SK-N-MC (cell line): ENCODE data around the gene SKAP2.

Source experiments
- EZH2 ChIP-seq: fragments of 200-600 bp; sonication (generic); IDR thresholded peaks from one replicate; pipeline ENCODE4 v1.6.1; 2017; ENCODE audit warnings: antibody characterized with exemption
- FOXP2 ChIP-seq: optimal IDR thresholded peaks from 2 replicates; pipeline ENCODE3; 2011; ENCODE audit warnings: mild to moderate bottlenecking, moderate library complexity; ENCODE audit not compliant: insufficient read depth; ENCODE audit errors: extremely low read length, control extremely low read depth
- POLR2AphosphoS5 ChIP-seq: IDR thresholded peaks from 2 replicates; pipeline ENCODE4 v1.6.1; 2012; ENCODE audit warnings: mild to moderate bottlenecking, low read depth, low read length, borderline replicate concordance

DNA sequence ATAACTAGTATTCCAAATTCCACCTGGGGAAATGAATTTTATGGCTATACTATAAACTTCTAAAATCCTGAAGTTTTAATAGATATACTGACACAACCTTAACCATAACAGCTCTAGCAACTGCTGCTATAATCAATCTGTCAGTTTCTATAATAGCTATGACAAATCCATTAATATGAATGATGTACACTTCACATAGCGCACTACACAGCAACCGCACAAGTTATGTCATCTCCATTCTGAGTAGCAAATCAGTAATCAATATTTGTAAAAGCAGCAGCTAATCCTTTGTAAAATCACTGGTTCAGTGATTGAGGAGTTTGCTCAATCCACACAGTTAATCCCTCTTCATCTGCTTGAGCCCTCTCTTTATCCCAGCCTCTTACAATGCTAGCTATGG lies 105.3 kb downstream of the SKAP2 start:
- TF ChIP-seq POLR2AphosphoS5 = no peak
- TF ChIP-seq EZH2 = no peak
- no peak for TF ChIP-seq FOXP2
